ENCODE measurements around the gene FADS2. TPM values are rescaled to one million over a fixed set of nuclear protein-coding genes. Genes with fewer than 3 reads are reported as not detected.

The FADS2 gene
- total RNA-seq, 1 donor from 2014 or later = 43.3 TPM

DNA sequence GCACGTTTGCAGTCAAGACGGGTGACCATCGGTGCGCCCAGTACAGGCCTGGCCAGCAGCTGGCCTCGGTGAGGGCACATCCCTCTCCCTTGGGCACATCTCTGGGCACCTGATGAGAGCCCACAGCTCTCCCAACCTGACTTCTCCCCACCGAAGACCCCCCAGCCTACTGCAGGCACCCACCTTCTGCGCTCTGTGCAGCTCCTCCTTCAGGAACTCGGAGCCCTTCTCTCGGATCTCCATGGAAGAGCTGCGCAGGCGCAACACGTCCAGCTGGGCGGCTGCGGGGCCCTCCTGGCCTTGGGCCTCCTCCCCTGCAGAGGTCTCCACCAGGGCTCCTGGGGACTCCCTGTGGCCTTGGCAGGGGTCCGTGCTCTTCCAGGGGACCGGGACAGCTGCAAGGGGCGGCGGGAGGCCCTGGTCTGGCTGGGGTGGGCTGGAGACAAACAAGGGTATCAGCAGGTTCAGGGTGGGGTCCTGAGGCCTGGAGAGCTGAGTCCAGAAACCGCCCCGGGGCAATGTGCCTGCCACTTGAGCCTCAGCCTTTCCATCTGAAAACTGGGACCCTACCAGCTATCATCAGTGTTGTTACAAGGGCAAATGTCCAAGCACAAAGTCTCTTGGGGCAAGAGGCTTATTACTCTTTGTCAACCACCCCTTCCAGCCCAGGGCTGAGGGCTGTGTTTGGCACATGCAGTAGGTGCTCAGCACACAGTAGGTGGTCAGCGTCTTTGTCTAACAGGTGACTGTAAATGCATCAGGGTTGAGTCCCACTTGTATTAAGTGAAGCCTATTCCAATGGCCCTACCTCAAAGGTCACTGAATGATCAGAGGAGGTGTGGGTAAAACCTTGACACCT lies 80.0 kb downstream of the FADS2 start:
- no peak for ATAC-seq

GRCh38 chr11:61908730-61909316 lies 80.7 kb downstream of the FADS2 start:
- no peak for ATAC-seq

DNA sequence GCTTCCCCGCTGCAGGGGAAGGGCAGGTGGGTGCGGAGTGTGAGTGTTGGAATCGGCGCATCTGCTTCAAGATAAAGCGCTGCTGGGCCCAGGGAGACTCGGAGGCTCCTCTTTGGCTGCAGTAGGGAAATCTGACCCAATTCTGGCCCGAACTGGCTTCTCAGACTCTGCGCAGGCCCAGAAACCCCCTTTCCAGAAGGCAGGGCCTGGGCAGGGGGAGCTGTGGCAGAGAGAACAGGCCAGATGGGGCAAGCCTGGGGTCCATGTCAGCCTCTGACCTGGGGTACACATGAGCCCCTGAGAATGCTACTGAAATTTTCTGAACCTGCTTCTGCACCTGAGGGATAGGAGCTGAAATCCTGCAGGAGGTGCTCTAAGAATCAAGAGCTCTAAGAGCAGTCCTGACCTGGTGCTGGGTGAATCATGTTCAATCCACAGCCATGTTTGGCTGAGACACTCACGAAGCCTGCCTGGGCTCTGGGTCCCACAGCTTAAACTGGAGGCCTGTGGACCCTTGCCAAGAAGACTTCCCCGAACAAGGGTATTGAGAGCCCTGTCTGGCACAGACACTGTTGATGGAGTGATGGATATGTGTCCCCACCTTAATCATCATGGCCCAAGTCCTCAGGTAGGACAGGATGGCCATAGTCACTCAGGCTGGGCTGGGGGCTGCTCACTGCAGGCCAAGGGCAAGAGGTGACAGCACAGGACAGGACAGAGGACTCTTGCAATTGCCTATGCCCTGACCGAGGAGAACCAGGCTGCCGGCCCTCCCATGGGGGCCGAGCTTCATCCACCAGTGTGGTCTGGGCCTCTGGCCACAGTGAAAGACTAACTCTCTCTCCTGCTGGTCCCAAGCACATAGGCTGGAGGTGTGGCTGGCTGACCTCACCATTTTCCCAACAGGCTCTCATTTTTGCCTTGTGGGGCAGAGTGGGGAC lies 82.4 kb downstream of the FADS2 start:
- ATAC-seq = no peak

DNA sequence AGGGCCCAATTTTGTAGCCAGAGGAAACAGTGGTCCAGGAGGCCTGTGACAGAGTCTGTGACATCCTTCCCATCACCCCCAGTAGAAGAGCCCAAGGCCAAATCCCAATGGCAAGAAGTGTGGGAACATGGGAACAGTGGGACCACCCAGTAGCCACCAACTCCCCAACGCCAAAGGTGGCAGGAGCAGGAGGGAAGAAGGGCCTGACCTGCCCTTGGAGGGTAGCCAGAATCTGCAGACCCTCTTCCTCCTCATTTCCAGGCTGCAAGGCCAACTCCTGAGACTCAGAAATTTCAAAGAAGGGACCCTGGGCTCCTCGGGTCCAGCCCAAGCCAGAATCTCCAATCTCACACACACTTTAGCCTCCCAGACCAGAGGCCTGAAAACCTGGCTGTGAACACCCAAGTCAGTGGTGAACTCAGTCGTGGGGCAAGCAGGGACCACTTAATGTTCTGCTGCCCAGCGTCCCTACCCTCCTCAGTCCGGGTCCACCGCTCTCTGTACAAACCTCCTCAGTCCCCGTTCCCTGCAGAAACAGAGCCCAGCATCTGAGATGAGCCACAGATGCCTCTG lies 83.1 kb downstream of the FADS2 start:
- no peak for ATAC-seq

GRCh38 chr11:61911701-61912529 lies 83.8 kb downstream of the FADS2 start:
- ATAC-seq = no peak

DNA sequence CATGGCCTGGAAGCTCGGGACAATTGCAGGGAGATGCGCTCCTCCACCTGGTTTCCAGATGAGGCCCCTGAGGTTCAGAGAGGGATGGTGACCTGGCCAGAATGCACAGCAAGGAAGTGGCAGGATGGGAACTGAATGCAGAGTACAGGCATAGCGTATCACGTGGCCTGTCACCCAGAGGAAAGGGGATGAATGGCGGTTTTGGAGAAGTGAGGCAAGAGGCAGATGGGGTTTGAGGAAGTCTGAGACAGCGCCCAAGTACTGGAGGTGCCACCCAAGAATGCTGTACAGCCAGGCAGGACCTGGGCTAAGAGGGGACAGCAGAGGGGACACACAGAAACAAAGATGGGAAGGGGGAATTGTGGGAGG lies 84.4 kb downstream of the FADS2 start:
- no peak for ATAC-seq

DNA sequence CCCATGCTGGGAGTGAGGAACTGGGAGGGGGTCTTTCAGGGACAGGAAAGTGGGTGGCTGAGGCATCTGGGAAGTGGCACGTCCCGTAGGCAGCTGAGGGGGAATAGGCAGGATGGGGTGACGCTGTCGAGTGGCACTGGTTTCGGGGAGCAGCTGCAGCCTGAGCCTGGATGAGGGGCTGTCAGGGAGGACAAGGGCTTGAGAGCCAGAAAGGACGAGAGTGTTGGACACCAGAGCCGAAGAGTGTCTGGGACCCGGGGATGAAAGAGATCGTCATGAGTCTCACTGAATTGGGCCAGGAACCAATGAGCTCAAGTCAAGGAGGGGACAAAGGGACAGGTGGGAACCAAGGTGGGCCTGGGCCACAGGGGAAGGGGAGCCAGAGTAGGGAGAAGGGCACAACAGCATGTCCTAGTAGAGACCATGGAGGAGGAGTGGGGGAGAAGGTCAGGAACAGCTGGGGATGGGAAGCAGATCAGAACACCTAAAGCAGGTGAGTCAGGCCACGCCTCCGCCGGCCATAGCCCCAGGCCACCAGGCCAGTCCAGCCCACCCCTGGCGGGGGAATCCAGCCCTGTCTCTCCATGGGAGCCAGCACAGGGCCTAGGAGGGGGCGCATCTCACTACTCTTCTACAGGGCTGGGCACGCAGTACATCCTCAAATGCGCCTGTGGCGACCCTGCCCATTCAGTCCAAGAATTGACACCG lies 85.0 kb downstream of the FADS2 start:
- no peak for ATAC-seq

DNA sequence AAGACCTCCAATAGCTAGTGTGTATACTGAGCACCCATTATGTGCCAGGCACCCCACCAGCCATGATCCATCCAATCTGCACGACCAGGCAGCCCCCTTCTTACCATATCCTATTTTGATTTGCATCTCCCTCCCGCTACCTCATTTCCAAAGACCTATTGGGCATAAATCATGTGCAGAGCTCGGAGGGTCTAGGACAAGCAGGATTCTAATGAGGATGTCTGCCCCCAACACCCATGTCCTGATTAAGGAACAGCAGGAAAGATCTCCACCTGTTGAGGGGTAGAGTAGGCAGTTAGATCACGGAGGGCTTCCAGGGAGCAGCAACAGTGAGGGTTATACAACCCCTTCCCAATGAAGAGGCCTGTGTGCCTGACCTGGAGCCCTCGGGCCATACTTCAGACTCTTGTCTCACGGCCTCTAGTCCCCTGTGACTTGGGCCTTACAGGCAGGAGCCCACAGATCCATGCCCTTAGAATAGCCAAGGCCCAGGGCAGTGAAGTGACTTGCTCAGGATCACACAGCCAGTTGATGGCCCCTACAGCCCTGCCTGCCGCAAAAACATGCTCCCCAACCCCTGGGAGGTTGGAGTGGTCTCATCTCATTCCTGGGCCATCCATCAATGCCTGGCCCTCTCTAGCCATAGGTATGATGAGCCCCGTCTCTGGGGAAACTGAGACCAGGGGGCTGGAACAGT lies 85.7 kb downstream of the FADS2 start:
- no peak for ATAC-seq

DNA sequence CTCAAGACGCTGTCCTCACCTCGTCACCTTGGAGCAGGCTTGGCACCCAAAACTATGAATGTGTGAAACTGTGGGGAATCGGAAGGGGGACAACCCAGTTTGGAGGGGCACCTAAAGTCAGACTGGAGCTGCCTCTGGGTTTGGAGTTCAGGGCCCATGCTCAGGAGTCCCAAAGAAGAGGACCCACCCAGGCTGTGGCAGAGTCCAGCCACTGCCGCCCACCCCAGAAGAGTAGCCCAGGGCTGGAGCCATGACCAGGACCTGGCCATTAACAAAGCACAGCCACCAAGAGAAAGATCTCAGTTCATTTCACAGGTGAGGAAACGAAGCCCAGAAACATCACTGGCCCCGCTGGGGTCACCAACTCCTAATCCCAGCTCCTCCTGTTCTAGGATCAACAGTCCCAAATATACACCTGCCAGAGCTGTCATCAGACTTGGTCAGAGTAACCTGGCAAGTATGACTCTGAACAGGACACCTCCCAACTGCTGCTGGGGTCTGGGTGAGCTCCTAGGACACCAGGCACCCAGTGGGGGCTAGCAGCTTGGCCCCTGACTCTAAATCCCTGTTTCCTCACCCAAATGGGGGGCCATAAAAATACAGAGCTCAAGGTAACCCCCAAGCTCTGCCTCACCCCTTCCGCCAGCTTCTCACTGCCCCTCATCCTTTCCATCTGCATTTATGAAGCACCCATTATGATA lies 86.5 kb downstream of the FADS2 start:
- no peak for ATAC-seq

GRCh38 chr11:61916737-61917333 lies 88.7 kb downstream of the FADS2 start:
- ATAC-seq = no peak

Other genes starting within 250 kb of the FADS2 start
- gene SYT7, start 247.2 kb upstream of the FADS2 start, total RNA-seq = 3.6 TPM
- gene DAGLA, start 147.9 kb upstream of the FADS2 start, total RNA-seq = 2.3 TPM
- gene MYRF, start 75.7 kb upstream of the FADS2 start, total RNA-seq = 0.88 TPM
- gene TMEM258, start 35.7 kb upstream of the FADS2 start, total RNA-seq = 90.9 TPM
- gene FEN1, start 35.4 kb upstream of the FADS2 start, total RNA-seq = 18.7 TPM
- 7.5 TPM for gene FADS1, start 11.3 kb upstream of the FADS2 start, total RNA-seq
- 3.0 TPM for gene FADS3, start 63.2 kb downstream of the FADS2 start, total RNA-seq
- gene RAB3IL1, start 89.3 kb downstream of the FADS2 start, total RNA-seq = 0.88 TPM
- gene BEST1, start 122.1 kb downstream of the FADS2 start, total RNA-seq = 0.44 TPM
- gene FTH1, start 139.3 kb downstream of the FADS2 start, total RNA-seq = 911 TPM